GM12872 (cell line): ENCODE results near the gene ADAMTS15.

Source experiments
- CTCF ChIP-seq: IDR thresholded peaks from 3 replicates; pipeline ENCODE4 v1.5.1; 2011; ENCODE audit warnings: low read depth, mild to moderate bottlenecking, low read length, moderate library complexity; ENCODE audit not compliant: insufficient read depth

ADAMTS15 gene

GRCh38 chr11:130457623-130458409 is 9.4 kb downstream of the ADAMTS15 start:
- TF ChIP-seq CTCF: no peak

- TF ChIP-seq CTCF: no peak
These were observed 9.9 kb downstream of the ADAMTS15 start for GRCh38 chr11:130458410-130458729.

GRCh38 chr11:130459521-130459920 is 11.1 kb downstream of the ADAMTS15 start:
- TF ChIP-seq CTCF: no peak

- TF ChIP-seq CTCF: no peak
These were observed 13.8 kb downstream of the ADAMTS15 start for GRCh38 chr11:130462101-130462885.

GRCh38 chr11:130462931-130463330 is 14.5 kb downstream of the ADAMTS15 start:
- no peak for TF ChIP-seq CTCF

GRCh38 chr11:130464291-130464812 is 15.9 kb downstream of the ADAMTS15 start:
- TF ChIP-seq CTCF: no peak

- no peak for TF ChIP-seq CTCF
These were observed 16.8 kb downstream of the ADAMTS15 start for GRCh38 chr11:130465263-130465662.
